Measurements from ENCODE around the gene ARMH3. TPM values are rescaled to one million over a fixed set of nuclear protein-coding genes. Genes with fewer than 3 reads are reported as not detected.
A peak's percentile ranks its signal among the peaks of the same experiment; 100 is the strongest.

ARMH3 gene
- total RNA-seq, 1 experiment from 2014 or later = 17.1 TPM

DNA sequence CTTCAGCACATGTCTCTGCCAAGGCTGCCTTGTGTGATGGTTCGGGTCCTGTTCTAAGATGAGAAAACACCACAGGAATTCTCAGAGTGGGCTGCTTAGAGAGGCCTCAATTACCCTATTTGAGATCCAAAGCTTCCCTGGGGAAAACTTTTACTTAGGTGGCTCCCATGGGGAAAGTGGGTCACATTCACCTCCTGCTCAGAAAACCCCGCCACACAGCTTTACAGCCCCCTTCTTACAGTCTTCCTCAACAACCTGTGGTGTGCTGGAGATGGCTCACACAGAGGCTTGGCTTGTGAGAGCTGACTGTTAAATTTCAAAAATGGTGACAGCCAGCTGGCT lies 175.8 kb downstream of the ARMH3 start:
- TF ChIP-seq ZNF317 (CRISPR knock-in tag; IDR thresholded peaks at IDR 0.05; ENCODE audit: borderline replicate concordance, low read depth) (no peak), CBFB (CRISPR knock-in tag; IDR thresholded peaks at IDR 0.05; ENCODE audit: low read depth) (no peak)
- TF ChIP-seq, protein P1, sequence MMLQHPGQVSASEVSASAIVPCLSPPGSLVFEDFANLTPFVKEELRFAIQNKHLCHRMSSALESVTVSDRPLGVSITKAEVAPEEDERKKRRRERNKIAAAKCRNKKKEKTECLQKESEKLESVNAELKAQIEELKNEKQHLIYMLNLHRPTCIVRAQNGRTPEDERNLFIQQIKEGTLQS (CRISPR knock-in tag; conservative IDR thresholded peaks at IDR 0.05) = no peak
- Mint-ChIP-seq H3K4me3 (no peak overlapping the region), H3K4me1 (peaks cover 9% of the 10 kb centered on the region), H3K27ac (no peak overlapping the region), H3K27me3 (ENCODE audit: low read depth) (no peaks in the 10 kb centered on the region), H3K36me3 (no peaks in the 10 kb centered on the region), H3K9me3 (no peaks in the 10 kb centered on the region)
- CTCF ChIA-PET = interaction anchor here (0.6 to 2.7 kb wide), 6 partner anchors 9 to 193 kb away, joined by 3 to 19 read pairs (median 6); partner anchors contain the start of gene KCNIP2
- ATAC-seq = no peak
- POLR2A ChIA-PET = interaction anchor here (1.3 kb wide), 1 partner anchor 10 kb away, joined by 3 read pairs; no protein-coding TSS in a partner anchor
- DNase-seq (ENCODE audit: low spot score) = no peak

DNA sequence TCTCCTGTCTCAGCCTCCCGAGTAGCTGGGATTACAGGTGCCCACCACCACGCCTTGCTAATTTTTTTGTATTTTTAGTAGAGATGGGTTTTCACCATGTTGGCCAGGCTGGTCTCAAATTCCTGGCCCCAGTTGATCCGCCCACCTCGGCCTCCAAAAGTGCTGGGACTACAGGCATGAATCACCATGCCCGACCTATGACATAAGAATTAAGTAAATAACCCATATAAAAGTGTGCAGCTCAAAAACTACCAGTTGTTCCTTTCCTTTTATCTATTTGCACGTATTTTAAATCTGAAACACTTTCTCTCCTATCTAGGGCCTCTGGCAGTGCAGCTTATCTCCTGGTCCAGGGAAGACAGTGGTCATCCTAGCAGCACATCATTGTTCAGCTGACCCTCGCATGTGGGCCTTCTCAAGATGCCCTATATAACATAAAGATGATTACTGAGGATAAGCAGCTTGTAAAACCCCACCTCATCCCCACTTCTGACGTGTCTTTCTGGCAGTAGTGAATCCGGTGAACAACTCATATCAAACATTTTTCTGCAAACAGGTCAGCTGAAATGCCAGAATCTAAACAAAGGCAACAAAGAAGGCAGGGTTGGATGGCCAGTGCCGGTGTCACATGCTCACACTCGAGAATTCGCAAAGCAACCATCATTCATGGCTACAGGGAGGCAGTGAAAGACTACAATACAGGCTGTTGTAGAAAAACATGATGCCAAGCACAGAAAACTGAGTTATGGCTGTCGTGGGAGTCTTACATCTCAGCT lies 176.3 kb downstream of the ARMH3 start:
- ChIA-PET POLR2A (interaction anchor here (0.7 to 1.3 kb wide), 3 partner anchors 11 to 215 kb away, joined by 3 to 5 read pairs (median 3); partner anchors contain the start of gene KCNIP2), CTCF (interaction anchor here (0.6 to 2.7 kb wide), 6 partner anchors 10 to 194 kb away, joined by 3 to 19 read pairs (median 6); partner anchors contain the start of gene KCNIP2)
- Mint-ChIP-seq H3K4me1 (peaks cover 12% of the 10 kb centered on the region), H3K4me3 (no peak overlapping the region), H3K9me3 (no peaks in the 10 kb centered on the region), H3K27ac (peak overlapping the region; percentile 17; the same call in 1 of the 2 replicates), H3K36me3 (no peaks in the 10 kb centered on the region), H3K27me3 (ENCODE audit: low read depth) (no peaks in the 10 kb centered on the region)
- no peak for ATAC-seq
- no peak for DNase-seq (ENCODE audit: low spot score)
- TF ChIP-seq EMX1 (CRISPR knock-in tag; IDR thresholded peaks at IDR 0.05) (no peak), ZNF317 (CRISPR knock-in tag; IDR thresholded peaks at IDR 0.05; ENCODE audit: borderline replicate concordance, low read depth) (no peak), MXD4 (CRISPR knock-in tag; IDR thresholded peaks at IDR 0.05; ENCODE audit: borderline replicate concordance) (no peak), IRF2 (CRISPR knock-in tag; IDR thresholded peaks at IDR 0.05; ENCODE audit: borderline replicate concordance, low read depth) (no peak), ELF4 (CRISPR knock-in tag; IDR thresholded peaks at IDR 0.05; ENCODE audit: low read depth) (no peak), GRHL2 (CRISPR knock-in tag; IDR thresholded peaks at IDR 0.05; ENCODE audit: insufficient replicate concordance, severe bottlenecking) (no peak)
- TF ChIP-seq, protein P2, sequence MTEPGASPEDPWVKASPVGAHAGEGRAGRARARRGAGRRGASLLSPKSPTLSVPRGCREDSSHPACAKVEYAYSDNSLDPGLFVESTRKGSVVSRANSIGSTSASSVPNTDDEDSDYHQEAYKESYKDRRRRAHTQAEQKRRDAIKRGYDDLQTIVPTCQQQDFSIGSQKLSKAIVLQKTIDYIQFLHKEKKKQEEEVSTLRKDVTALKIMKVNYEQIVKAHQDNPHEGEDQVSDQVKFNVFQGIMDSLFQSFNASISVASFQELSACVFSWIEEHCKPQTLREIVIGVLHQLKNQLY (CRISPR knock-in tag; IDR thresholded peaks at IDR 0.05) = no peak
- TF ChIP-seq, protein P3, sequence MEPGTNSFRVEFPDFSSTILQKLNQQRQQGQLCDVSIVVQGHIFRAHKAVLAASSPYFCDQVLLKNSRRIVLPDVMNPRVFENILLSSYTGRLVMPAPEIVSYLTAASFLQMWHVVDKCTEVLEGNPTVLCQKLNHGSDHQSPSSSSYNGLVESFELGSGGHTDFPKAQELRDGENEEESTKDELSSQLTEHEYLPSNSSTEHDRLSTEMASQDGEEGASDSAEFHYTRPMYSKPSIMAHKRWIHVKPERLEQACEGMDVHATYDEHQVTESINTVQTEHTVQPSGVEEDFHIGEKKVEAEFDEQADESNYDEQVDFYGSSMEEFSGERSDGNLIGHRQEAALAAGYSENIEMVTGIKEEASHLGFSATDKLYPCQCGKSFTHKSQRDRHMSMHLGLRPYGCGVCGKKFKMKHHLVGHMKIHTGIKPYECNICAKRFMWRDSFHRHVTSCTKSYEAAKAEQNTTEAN (CRISPR knock-in tag; IDR thresholded peaks at IDR 0.05) = no peak
- TF ChIP-seq, protein P4, sequence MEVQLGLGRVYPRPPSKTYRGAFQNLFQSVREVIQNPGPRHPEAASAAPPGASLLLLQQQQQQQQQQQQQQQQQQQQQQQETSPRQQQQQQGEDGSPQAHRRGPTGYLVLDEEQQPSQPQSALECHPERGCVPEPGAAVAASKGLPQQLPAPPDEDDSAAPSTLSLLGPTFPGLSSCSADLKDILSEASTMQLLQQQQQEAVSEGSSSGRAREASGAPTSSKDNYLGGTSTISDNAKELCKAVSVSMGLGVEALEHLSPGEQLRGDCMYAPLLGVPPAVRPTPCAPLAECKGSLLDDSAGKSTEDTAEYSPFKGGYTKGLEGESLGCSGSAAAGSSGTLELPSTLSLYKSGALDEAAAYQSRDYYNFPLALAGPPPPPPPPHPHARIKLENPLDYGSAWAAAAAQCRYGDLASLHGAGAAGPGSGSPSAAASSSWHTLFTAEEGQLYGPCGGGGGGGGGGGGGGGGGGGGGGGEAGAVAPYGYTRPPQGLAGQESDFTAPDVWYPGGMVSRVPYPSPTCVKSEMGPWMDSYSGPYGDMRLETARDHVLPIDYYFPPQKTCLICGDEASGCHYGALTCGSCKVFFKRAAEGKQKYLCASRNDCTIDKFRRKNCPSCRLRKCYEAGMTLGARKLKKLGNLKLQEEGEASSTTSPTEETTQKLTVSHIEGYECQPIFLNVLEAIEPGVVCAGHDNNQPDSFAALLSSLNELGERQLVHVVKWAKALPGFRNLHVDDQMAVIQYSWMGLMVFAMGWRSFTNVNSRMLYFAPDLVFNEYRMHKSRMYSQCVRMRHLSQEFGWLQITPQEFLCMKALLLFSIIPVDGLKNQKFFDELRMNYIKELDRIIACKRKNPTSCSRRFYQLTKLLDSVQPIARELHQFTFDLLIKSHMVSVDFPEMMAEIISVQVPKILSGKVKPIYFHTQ (CRISPR knock-in tag; IDR thresholded peaks at IDR 0.05) = no peak
- TF ChIP-seq, protein P5, sequence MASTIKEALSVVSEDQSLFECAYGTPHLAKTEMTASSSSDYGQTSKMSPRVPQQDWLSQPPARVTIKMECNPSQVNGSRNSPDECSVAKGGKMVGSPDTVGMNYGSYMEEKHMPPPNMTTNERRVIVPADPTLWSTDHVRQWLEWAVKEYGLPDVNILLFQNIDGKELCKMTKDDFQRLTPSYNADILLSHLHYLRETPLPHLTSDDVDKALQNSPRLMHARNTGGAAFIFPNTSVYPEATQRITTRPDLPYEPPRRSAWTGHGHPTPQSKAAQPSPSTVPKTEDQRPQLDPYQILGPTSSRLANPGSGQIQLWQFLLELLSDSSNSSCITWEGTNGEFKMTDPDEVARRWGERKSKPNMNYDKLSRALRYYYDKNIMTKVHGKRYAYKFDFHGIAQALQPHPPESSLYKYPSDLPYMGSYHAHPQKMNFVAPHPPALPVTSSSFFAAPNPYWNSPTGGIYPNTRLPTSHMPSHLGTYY (CRISPR knock-in tag; IDR thresholded peaks at IDR 0.05) = no peak
- TF ChIP-seq, protein P6, sequence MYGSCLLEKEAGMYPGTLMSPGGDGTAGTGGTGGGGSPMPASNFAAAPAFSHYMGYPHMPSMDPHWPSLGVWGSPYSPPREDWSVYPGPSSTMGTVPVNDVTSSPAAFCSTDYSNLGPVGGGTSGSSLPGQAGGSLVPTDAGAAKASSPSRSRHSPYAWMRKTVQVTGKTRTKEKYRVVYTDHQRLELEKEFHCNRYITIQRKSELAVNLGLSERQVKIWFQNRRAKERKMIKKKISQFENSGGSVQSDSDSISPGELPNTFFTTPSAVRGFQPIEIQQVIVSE (CRISPR knock-in tag; IDR thresholded peaks at IDR 0.05; ENCODE audit: borderline replicate concordance) = no peak
- TF ChIP-seq, protein P7, sequence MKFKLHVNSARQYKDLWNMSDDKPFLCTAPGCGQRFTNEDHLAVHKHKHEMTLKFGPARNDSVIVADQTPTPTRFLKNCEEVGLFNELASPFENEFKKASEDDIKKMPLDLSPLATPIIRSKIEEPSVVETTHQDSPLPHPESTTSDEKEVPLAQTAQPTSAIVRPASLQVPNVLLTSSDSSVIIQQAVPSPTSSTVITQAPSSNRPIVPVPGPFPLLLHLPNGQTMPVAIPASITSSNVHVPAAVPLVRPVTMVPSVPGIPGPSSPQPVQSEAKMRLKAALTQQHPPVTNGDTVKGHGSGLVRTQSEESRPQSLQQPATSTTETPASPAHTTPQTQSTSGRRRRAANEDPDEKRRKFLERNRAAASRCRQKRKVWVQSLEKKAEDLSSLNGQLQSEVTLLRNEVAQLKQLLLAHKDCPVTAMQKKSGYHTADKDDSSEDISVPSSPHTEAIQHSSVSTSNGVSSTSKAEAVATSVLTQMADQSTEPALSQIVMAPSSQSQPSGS (CRISPR knock-in tag; IDR thresholded peaks at IDR 0.05; ENCODE audit: borderline replicate concordance, low read depth) = no peak
- TF ChIP-seq, protein P8, sequence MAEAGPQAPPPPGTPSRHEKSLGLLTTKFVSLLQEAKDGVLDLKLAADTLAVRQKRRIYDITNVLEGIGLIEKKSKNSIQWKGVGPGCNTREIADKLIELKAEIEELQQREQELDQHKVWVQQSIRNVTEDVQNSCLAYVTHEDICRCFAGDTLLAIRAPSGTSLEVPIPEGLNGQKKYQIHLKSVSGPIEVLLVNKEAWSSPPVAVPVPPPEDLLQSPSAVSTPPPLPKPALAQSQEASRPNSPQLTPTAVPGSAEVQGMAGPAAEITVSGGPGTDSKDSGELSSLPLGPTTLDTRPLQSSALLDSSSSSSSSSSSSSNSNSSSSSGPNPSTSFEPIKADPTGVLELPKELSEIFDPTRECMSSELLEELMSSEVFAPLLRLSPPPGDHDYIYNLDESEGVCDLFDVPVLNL (CRISPR knock-in tag; IDR thresholded peaks at IDR 0.05; ENCODE audit: borderline replicate concordance, low read depth) = no peak
- TF ChIP-seq, protein P9, sequence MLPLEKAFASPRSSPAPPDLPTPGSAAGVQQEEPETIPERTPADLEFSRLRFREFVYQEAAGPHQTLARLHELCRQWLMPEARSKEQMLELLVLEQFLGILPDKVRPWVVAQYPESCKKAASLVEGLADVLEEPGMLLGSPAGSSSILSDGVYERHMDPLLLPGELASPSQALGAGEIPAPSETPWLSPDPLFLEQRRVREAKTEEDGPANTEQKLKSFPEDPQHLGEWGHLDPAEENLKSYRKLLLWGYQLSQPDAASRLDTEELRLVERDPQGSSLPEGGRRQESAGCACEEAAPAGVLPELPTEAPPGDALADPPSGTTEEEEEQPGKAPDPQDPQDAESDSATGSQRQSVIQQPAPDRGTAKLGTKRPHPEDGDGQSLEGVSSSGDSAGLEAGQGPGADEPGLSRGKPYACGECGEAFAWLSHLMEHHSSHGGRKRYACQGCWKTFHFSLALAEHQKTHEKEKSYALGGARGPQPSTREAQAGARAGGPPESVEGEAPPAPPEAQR (CRISPR knock-in tag; IDR thresholded peaks at IDR 0.05) = no peak
- TF ChIP-seq, protein P10, sequence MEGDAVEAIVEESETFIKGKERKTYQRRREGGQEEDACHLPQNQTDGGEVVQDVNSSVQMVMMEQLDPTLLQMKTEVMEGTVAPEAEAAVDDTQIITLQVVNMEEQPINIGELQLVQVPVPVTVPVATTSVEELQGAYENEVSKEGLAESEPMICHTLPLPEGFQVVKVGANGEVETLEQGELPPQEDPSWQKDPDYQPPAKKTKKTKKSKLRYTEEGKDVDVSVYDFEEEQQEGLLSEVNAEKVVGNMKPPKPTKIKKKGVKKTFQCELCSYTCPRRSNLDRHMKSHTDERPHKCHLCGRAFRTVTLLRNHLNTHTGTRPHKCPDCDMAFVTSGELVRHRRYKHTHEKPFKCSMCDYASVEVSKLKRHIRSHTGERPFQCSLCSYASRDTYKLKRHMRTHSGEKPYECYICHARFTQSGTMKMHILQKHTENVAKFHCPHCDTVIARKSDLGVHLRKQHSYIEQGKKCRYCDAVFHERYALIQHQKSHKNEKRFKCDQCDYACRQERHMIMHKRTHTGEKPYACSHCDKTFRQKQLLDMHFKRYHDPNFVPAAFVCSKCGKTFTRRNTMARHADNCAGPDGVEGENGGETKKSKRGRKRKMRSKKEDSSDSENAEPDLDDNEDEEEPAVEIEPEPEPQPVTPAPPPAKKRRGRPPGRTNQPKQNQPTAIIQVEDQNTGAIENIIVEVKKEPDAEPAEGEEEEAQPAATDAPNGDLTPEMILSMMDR (IDR thresholded peaks at IDR 0.05) = no peak
- TF ChIP-seq, protein P1 (CRISPR knock-in tag; conservative IDR thresholded peaks at IDR 0.05) = no peak
